ENCODE measurements around the gene ADAM15.

The ADAM15 gene

GRCh38 chr1:155030899-155031298 is 20.2 kb upstream of the ADAM15 start:
- no peak for TF ChIP-seq CTCF (IDR thresholded peaks at IDR 0.05; ENCODE audit: low read depth, low read length, missing control alignments)
- no peak overlapping the region for H3K4me3 ChIP-seq (replicated peaks; ENCODE audit: low read depth, low read length)
- no peak for DNase-seq (ENCODE audit: extremely low read depth, low read depth)

GRCh38 chr1:155032886-155033285 is 18.2 kb upstream of the ADAM15 start:
- H3K4me3 ChIP-seq (replicated peaks; ENCODE audit: low read depth, low read length) = no peak overlapping the region
- TF ChIP-seq CTCF (IDR thresholded peaks at IDR 0.05; ENCODE audit: low read depth, low read length, missing control alignments) = no peak
- DNase-seq (ENCODE audit: extremely low read depth, low read depth) = no peak

- DNase-seq (ENCODE audit: extremely low read depth, low read depth) = no peak
- no peak for TF ChIP-seq CTCF (IDR thresholded peaks at IDR 0.05; ENCODE audit: low read depth, low read length, missing control alignments)
- no peak within 1 kb of the TSS for H3K4me3 ChIP-seq (replicated peaks; ENCODE audit: low read depth, low read length)
Observed at GRCh38 chr1:155033524-155033923, 17.6 kb upstream of the ADAM15 start, which contains the start of the genes DCST1 and DCST2. Gene DCST1 (plus strand): TSS chr1:155033824. CDS start chr1:155034037, 213 bp downstream. Gene DCST2 (minus strand): TSS chr1:155033781. CDS start chr1:155033701, 80 bp downstream.

GRCh38 chr1:155034318-155035208 is 16.6 kb upstream of the ADAM15 start:
- H3K4me3 ChIP-seq (replicated peaks; ENCODE audit: low read depth, low read length) = no peak overlapping the region
- TF ChIP-seq CTCF (IDR thresholded peaks at IDR 0.05; ENCODE audit: low read depth, low read length, missing control alignments) = no peak
- no peak for DNase-seq (ENCODE audit: extremely low read depth, low read depth)

GRCh38 chr1:155035936-155036335 is 15.2 kb upstream of the ADAM15 start:
- TF ChIP-seq CTCF (IDR thresholded peaks at IDR 0.05; ENCODE audit: low read depth, low read length, missing control alignments) = no peak
- no peak for DNase-seq (ENCODE audit: extremely low read depth, low read depth)
- H3K4me3 ChIP-seq (replicated peaks; ENCODE audit: low read depth, low read length) = no peak overlapping the region

GRCh38 chr1:155037043-155037442 is 14.1 kb upstream of the ADAM15 start:
- no peak for TF ChIP-seq CTCF (IDR thresholded peaks at IDR 0.05; ENCODE audit: low read depth, low read length, missing control alignments)
- no peak overlapping the region for H3K4me3 ChIP-seq (replicated peaks; ENCODE audit: low read depth, low read length)
- no peak for DNase-seq (ENCODE audit: extremely low read depth, low read depth)
